Osteocyte (in vitro differentiated cells): ENCODE results near the gene SLC39A12. TPM values are rescaled to one million over a fixed set of nuclear protein-coding genes. Genes with fewer than 3 reads are reported as not detected.

ENCODE experiments used
- DNase-seq: peaks from one replicate; pipeline ENCODE4 v3.0.0; 2021; ENCODE audit warnings: mixed read lengths; ENCODE audit not compliant: unreplicated experiment; ENCODE audit errors: extremely low spot score
- H3K27ac Mint-ChIP-seq: one replicate; pipeline ENCODE4 v1.8.0; 2021; ENCODE audit warnings: mild to moderate bottlenecking, mixed read lengths; ENCODE audit not compliant: unreplicated experiment
- H3K27me3 Mint-ChIP-seq: one replicate; pipeline ENCODE4 v1.8.0; 2021; ENCODE audit warnings: mixed read lengths; ENCODE audit not compliant: unreplicated experiment
- H3K36me3 Mint-ChIP-seq: one replicate; pipeline ENCODE4 v1.8.0; 2021; ENCODE audit warnings: mixed read lengths; ENCODE audit not compliant: unreplicated experiment
- H3K4me1 Mint-ChIP-seq: one replicate; pipeline ENCODE4 v1.8.0; 2021; ENCODE audit warnings: mixed read lengths; ENCODE audit not compliant: unreplicated experiment
- H3K4me3 Mint-ChIP-seq: one replicate; pipeline ENCODE4 v1.8.0; 2021; ENCODE audit warnings: mild to moderate bottlenecking, moderate library complexity, mixed read lengths; ENCODE audit not compliant: unreplicated experiment
- H3K9me3 Mint-ChIP-seq: one replicate; pipeline ENCODE4 v1.8.0; 2021; ENCODE audit warnings: mixed read lengths; ENCODE audit not compliant: unreplicated experiment
- total RNA-seq: library from RNA; stranded (reverse); gene quantifications from 2 replicates; pipeline ENCODE4 v1.2.1, GENCODE V29; 2021
- TF ChIP-seq, protein P1 (sequence below): fragments of 200-600 bp; sonication (generic); IDR thresholded peaks from 2 replicates; pipeline ENCODE4 v1.5.0; 2021; ENCODE audit warnings: antibody characterized with exemption, mild to moderate bottlenecking, moderate library complexity

The SLC39A12 gene
- total RNA-seq, 1 donor from 2014 or later = not detected

DNA sequence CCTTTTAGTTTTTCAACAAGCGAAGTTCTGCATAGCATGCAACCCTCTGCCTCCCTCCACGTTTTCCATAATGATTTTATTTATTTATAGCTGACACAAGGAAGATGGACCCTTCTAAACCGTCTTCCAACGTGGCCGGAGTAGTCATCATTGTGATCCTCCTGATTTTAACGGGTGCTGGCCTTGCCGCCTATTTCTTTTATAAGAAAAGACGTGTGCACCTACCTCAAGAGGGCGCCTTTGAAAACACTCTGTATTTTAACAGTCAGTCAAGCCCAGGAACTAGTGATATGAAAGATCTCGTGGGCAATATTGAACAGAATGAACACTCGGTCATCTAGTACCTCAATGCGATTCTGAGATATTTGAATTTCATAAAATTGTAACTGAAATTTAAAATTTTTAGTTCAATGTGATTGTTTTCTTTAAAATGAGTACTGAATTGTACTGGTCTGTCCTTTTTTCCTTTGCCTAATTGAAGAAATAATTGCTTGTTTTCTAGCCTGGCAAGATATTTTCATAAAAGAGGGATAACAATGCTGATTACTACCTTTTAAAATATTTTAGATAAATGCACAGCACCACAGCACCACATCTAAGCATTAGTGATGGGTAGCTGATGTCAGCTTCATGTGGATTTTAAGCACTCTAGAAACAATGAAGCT is 41.5 kb upstream of the SLC39A12 start:
- H3K9me3 Mint-ChIP-seq = no peaks in the 10 kb centered on the region
- DNase-seq = no peak
- H3K4me1 Mint-ChIP-seq = no peaks in the 10 kb centered on the region
- H3K36me3 Mint-ChIP-seq = no peaks in the 10 kb centered on the region
- TF ChIP-seq, protein P1, sequence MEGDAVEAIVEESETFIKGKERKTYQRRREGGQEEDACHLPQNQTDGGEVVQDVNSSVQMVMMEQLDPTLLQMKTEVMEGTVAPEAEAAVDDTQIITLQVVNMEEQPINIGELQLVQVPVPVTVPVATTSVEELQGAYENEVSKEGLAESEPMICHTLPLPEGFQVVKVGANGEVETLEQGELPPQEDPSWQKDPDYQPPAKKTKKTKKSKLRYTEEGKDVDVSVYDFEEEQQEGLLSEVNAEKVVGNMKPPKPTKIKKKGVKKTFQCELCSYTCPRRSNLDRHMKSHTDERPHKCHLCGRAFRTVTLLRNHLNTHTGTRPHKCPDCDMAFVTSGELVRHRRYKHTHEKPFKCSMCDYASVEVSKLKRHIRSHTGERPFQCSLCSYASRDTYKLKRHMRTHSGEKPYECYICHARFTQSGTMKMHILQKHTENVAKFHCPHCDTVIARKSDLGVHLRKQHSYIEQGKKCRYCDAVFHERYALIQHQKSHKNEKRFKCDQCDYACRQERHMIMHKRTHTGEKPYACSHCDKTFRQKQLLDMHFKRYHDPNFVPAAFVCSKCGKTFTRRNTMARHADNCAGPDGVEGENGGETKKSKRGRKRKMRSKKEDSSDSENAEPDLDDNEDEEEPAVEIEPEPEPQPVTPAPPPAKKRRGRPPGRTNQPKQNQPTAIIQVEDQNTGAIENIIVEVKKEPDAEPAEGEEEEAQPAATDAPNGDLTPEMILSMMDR = peak; percentile 84
- H3K27ac Mint-ChIP-seq = no peak overlapping the region
- H3K27me3 Mint-ChIP-seq = peaks cover 21% of the 10 kb centered on the region
- H3K4me3 Mint-ChIP-seq = no peak overlapping the region

DNA sequence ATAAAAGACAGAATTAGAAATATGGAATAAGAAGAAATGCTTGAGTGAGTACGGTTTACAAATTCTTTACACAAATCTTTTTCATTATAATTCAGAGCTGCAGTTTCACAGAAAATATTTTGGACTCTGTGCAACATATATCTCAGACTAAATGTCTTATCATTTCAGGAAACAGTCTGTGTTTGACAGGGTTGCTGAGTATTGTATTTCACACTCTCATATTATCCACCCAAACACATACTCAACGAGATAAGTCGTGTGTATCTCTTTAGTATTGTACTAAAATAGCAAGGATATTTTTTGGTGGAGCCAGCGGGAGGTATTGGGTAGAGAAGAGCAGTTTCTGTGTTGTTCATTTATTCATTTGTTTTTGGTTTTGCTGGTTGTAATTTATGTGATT is 39.0 kb upstream of the SLC39A12 start:
- no peak for DNase-seq
- H3K27ac Mint-ChIP-seq = no peak overlapping the region
- no peak overlapping the region for H3K4me3 Mint-ChIP-seq
- no peaks in the 10 kb centered on the region for H3K9me3 Mint-ChIP-seq
- TF ChIP-seq, protein P1 = no peak
- H3K4me1 Mint-ChIP-seq = no peaks in the 10 kb centered on the region
- H3K36me3 Mint-ChIP-seq = no peaks in the 10 kb centered on the region
- H3K27me3 Mint-ChIP-seq = peaks cover 10% of the 10 kb centered on the region

DNA sequence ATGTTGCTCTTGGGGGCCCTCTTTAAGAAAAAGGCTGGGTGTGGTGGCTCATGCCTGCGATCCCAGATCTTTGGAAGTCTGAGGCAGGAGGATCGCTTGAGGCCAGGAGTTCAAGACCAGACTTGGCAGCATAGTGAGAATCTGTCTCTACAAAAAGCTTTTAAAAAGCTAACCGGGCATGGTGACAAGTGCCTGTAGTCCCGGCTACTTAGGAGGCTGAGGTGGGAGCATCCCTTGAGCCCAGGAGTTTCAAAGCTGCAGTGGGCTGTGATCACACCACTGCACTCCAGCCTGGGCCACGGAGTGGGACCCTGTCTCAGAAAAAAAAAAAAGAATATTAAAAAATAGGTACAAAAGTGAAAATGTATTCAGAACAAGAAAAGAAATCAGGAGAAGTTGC is 38.1 kb upstream of the SLC39A12 start:
- Mint-ChIP-seq H3K4me3 (no peak overlapping the region), H3K4me1 (no peaks in the 10 kb centered on the region)

DNA sequence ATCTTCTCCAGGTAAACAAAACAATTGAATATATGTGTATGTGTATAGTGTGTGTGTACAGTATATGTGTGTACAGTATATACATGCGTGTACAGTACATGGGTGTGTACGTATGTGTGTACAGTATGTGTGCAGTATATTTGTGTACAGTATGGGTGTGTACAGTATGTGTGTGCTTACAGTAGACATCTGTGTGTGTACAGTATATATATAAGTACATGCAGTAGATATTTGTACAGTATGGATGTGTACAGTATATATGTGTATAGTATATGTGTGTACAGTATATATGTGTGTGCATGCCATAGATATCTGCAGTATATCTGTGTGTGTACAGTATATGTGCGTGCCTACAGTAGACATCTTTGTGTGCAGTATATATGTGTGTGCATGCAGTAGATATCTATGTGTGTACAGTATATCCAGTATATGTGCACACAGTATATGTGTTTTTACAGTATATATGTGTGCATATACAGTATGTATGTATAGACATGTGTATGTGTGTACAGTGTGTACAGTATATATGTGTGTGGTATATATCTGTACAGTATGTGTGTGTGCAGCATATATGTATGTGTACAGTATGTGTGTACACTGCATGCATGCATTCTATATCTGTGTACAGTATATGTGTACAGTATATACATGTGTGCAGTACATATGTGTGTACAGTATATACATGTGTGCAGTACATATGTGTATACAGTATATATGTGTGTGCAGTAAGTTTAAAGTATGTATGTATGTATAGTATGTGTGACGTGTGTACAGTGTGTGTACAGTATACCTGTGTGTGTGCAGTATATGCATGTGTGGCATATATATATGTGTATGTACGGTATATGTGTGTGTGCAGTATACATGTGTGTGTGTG is 37.3 kb upstream of the SLC39A12 start:
- H3K27me3 Mint-ChIP-seq = peaks cover 2% of the 10 kb centered on the region
- H3K36me3 Mint-ChIP-seq = no peaks in the 10 kb centered on the region
- H3K9me3 Mint-ChIP-seq = peaks cover 3% of the 10 kb centered on the region
- no peak overlapping the region for H3K27ac Mint-ChIP-seq
- TF ChIP-seq, protein P1 = no peak
- no peaks in the 10 kb centered on the region for H3K4me1 Mint-ChIP-seq
- no peak for DNase-seq
- no peak overlapping the region for H3K4me3 Mint-ChIP-seq

More for the DNA sequence above, 38.1 kb upstream of the SLC39A12 start:
- no peak overlapping the region for H3K27ac Mint-ChIP-seq
- TF ChIP-seq, protein P1 = no peak
- peaks cover 4% of the 10 kb centered on the region for H3K27me3 Mint-ChIP-seq
- H3K9me3 Mint-ChIP-seq = no peaks in the 10 kb centered on the region
- no peak for DNase-seq
- H3K36me3 Mint-ChIP-seq = no peaks in the 10 kb centered on the region

DNA sequence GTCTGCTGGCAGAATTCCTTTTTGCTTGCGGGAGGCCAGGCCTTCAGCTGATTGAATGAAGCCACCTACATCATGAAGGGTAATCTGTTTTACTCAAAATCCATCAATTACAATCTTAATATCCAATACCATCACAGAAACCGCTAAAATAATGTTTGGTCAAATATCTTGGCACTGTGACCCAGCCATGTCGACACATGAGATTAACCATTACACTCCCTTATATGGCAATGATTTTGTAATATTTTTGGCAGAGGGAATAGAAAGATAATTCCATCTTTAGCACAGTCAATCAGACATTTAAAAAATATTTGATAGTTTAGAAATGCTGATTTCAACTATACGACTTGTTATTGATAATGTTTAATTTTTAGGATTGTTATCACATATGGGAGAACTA is 36.5 kb upstream of the SLC39A12 start:
- DNase-seq = no peak
- TF ChIP-seq, protein P1 = no peak
- Mint-ChIP-seq H3K36me3 (no peaks in the 10 kb centered on the region), H3K4me1 (no peaks in the 10 kb centered on the region), H3K27me3 (no peaks in the 10 kb centered on the region), H3K9me3 (peaks cover 4% of the 10 kb centered on the region), H3K27ac (no peak overlapping the region), H3K4me3 (no peak overlapping the region)
